ENCODE results near the gene CCDC102B.

Gene CCDC102B

DNA sequence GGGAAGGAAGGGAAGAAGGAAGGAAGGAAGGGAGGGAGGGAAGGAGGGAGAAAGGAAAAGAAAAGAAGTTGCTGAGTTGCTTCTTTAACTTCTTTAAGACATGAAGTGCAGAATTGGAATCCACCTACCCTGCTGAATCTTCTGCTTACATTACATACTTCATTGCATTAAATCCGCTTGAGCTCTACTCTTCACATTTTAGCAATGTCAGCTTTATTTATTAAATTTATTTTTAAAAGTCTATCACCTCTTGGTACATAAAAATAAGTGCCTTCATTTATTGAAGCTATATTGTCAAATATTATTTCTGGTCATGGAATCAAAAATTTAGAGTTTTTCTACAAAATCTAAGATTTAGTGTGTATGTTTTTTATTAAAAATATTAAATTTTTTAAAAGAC lies 284.6 kb downstream of the CCDC102B start:
- no peak for DNase-seq (ENCODE audit: low read depth, low spot score)

DNA sequence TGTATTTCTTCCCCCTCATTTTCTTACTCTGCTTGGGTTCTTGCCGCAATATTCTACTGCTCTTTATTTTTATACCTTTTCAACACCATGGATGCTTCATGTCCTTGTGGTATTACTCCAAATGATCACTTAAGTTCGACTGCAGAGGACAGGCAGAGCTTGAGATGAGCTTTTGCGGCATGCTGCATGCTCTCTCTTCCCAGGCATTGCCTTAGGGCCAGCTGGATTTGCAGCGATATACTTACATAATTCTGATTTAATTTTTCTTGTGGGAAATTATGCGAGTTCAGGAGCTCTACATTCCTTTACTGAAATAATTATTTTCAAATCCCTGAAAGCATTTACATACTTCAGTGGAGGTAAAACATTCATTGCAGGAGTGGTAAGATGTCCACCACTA lies 288.1 kb downstream of the CCDC102B start:
- no peak for DNase-seq (ENCODE audit: low read depth, low spot score)

DNA sequence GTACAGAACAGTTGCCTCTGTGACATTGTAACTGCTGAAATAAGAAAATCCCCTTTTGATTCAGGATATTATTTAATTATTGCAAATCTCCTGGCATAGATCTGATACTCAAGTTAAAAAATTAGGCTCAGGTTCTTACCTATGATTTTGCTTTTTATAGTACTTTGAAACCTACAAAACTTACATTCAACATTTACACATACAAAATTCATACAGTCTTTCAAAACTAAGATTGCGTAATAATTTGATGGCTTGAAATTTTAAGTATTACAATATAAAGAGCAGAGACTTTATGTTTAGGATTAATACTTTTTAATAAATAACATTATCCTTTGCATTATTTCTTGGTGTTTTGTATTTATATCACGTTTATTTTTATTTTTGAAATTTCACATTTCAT lies 291.1 kb downstream of the CCDC102B start:
- DNase-seq (ENCODE audit: low read depth, low spot score), result no peak

DNA sequence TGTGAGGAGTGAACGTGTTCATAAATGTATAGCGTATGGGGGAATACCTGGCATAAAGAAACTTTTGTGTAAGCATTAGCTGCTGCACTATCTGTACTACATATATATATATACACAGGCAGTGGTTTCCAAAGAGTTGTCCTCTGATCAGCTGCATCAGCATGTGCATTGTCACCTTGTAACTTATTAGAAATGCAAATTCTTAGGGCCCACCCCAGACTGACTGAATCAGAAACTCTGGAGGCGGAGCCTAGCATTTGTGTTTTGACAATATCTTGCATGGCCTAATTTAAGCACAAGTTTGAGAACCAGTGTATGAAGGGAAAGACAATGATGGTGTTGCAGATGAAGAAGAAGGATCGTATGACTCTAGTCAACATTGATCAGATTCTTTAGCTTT lies 299.5 kb downstream of the CCDC102B start:
- DNase-seq (ENCODE audit: low read depth, low spot score), result no peak

DNA sequence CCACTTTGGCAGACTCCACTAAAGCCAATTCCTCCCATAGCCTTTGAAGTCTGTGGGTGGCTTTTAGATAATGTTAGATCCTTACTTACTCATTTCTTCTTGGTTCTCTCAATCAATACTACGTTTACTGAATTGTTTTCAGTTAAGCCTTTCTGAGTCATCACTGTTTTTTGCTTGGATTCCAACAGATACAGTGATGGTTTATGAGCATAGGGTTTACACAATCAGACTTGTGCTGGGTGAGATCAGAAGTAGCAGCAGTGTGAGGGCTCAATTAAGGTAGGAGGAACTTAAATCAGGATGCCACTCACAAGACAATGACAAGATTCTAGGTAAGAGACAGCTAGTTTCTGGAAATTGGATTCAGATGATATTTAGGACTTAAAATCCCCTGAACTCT lies 305.1 kb downstream of the CCDC102B start:
- no peak for DNase-seq (ENCODE audit: low read depth, low spot score)
